Head of caudate nucleus (tissue), 42 donors: ENCODE measurements around the gene ARHGEF26.

Experiments used
- DNase-seq, 42 donors: peaks; one replicate each; pipeline versions ENCODE4 v3.0.0 to v3.0.0-alpha.2; 2020 to 2021; ENCODE audit warnings: mixed read lengths in 7 of 42
- intact Hi-C: fragments of 100-400 bp; cut with DNase I; formaldehyde crosslinking; loops from one replicate; pipeline ENCODE4 v1.15.0; 2022

ARHGEF26 gene

DNA sequence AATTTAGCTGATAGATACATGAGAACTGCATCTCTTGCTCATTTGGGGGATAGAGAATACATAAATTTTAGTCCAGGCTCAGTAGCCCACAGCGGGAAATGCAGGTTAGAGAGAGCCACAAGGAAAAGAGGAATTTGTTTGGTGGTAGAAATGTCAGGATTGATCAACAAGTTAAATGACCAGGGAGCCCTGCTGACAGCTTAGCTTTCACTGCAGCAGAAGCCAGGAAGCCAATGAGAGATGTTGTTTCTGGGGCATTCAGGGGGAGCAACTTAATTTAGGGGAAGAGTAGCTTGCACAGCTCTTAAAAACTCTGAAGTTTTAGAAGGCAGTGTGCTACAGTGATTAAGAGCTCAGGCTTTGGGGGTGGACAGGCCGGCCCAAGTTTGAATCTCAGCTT is 22.7 kb downstream of the ARHGEF26 start:
- intact Hi-C loops: no loop called here

GRCh38 chr3:154144825-154145465 is 23.8 kb downstream of the ARHGEF26 start:
- intact Hi-C loops: no loop called here
- no peak for DNase-seq

More for the DNA sequence above, 22.7 kb downstream of the ARHGEF26 start:
- no peak for DNase-seq

- intact Hi-C loops: no loop called here
- DNase-seq: no peak
Measured at GRCh38 chr3:154148541-154148940, 27.4 kb downstream of the ARHGEF26 start.

DNA sequence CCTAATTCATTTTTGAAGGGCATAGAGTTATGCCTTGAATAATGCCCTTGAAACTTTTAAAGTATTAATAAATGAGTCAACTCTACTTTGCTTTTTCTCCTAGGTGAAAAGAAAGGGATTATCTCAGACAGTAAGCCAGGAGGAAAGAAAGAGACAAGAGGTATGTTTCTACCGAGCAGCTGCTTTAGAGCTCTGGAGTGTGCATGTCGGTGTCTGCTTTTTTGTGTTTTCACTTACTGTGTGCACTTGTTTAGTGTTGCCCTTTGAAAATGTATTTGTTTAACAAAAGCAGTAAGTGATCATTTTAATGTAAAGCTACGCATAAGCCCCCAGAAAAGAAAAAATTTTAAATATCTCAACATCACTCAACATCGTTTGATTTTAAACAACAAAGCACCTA is 28.1 kb downstream of the ARHGEF26 start:
- DNase-seq: no peak
- intact Hi-C loops: no loop called here

GRCh38 chr3:154151969-154152368 is 30.8 kb downstream of the ARHGEF26 start:
- intact Hi-C loops: no loop called here
- DNase-seq: no peak

DNA sequence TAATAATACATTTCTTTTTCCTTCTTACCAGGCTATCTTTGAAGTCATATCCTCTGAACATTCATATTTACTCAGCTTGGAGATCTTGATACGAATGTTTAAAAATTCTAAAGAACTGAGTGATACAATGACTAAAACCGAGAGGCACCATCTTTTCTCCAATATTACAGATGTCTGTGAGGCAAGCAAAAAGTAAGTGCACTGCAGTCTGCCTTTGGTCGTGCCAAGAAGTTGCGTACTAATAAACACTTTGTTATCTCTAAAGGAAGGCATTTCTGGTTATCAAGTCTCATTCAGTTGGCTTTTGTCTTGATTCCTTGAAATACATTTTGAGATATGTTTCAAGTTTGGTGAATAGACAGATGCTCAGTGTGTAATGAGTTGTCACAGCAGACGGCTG is 31.6 kb downstream of the ARHGEF26 start:
- intact Hi-C loops: no loop called here
- no peak for DNase-seq

DNA sequence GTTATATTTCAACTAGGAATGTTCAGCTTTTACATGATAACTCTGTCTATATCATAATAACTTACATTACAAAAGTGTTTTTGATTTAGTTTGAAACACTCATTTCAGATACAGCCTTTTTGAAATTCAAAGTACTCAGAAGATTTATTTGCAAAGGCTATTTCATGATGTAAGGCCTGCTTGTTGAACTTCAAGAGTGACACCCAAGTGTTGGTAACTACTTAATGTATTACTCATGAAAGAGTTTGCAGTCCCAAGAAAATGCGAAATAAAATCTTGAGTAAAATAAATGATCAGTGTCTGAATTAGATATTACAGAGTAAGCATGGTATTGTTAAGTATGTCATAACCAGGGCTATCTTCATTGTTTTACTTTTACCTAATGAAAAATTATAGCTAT is 35.3 kb downstream of the ARHGEF26 start:
- no peak for DNase-seq
- intact Hi-C loops: no loop called here

DNA sequence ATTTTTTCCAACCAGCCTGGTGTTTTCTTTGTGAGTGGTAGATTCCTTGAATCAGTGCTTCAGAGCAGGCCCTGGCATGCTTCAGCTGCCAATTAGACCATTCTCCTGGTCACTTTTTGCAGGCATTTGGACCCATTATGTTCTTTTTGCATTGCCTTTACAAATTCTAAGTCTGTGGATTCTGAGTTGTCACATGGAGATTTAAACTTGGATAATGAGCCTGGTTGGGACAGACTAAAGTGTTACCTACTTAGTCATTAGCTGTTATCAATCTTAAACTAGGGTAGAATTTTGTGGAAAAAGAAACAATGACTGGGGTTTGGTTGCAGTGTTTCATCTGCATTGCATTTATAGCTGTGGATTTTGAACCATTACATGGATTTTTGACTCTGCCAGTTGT is 40.6 kb downstream of the ARHGEF26 start:
- intact Hi-C loops: no loop called here

GRCh38 chr3:154164387-154164786 is 43.2 kb downstream of the ARHGEF26 start:
- no peak for DNase-seq
- intact Hi-C loops: no loop called here

More for the DNA sequence above, 40.6 kb downstream of the ARHGEF26 start:
- DNase-seq: no peak

GRCh38 chr3:154168998-154169795 is 48.0 kb downstream of the ARHGEF26 start:
- intact Hi-C loops: no loop called here
- no peak for DNase-seq

DNA sequence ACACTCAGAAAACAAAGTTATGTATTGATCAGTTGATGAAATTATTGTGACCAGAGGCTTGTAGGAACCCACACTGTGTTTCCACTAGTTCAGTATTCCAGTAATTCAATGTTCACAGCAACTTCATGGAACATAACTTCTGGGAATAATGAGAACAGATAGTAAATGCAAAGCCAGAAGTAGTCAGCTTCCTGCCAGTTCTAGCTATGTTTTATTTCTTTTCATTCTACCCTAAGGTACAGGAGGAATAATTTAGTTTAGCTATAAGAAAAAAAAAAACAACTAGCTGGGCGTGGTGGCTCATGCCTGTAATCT is 48.6 kb downstream of the ARHGEF26 start:
- intact Hi-C loops: no loop called here
- DNase-seq: no peak

- intact Hi-C loops: no loop called here
Measured at GRCh38 chr3:154170300-154170699, 49.1 kb downstream of the ARHGEF26 start.

GRCh38 chr3:154175041-154175440 is 53.9 kb downstream of the ARHGEF26 start:
- no peak for DNase-seq
- intact Hi-C loops: no loop called here

More at GRCh38 chr3:154170300-154170699, 49.1 kb downstream of the ARHGEF26 start:
- no peak for DNase-seq

- no peak for DNase-seq
- intact Hi-C loops: no loop called here
Measured at GRCh38 chr3:154176036-154176435, 54.8 kb downstream of the ARHGEF26 start.

DNA sequence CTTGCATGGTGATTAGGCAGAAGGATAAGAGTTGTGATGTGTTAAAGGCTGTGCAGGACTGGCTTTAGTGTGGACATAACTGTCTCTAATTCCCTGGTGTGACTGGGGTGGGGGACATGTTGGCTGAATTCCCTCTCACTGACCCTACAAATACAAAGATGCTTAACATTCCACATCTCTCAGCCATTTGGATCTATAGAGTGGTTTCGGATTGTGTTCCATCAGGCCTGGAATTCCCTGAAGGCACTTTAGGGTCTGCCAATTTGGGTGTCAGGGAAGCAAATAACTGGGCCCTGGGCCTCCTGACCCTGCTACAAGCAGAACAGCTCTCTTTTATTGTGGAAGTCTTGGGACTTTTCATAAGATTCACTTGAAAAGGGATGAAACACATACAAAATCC is 56.2 kb downstream of the ARHGEF26 start:
- DNase-seq: no peak
- intact Hi-C loops: no loop called here

DNA sequence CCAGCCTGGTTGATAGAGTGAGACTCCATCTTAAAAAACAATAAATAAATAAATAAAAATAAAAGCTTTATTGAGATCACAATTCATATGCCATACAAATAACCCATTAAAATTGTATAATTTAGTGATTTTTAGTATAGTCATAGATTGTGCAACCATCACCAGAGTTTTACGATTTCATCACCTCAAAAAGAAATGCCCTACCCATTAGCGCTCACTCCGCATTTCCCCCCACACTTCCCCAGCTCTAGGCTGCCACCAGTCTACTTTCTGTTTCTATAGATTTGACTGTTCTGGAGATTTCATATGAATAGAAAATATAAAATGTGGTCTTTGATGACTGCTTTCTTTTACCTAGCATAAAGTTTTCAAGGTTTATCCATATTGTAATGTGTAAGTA is 57.0 kb downstream of the ARHGEF26 start:
- intact Hi-C loops: no loop called here
- no peak for DNase-seq

- DNase-seq: peak in 1 of 42 donors; percentile 4
- intact Hi-C loops: no loop called here
Measured at GRCh38 chr3:154180836-154181691, 59.9 kb downstream of the ARHGEF26 start.

DNA sequence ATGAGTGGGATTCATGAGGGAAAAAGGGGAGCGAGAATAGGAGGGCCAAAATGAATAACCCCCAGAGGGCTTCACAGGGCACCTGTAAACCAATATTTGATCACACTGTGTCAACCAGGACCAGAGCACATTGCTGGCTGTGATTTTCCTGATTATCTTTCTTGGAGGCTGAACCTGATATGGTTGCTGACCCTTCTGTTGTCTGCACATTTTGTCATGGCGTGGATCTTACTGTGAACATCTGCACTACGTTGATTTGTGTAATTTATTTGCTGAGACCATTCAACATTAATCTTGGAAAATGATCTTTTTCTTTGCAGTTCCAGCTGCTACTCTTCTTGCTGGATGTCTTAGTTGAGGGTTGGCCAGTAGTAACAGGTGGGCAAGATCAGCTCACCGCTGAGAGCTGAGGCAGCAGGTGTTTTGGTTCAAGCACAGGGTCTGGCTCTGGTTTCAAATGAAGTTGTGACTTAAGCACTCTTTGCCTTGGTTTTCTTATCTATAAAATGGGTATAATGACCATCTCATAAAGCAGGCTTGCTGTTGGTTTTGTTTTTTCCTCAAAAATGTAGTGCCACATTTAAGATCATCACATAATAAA is 61.2 kb downstream of the ARHGEF26 start:
- intact Hi-C loops: no loop called here
- DNase-seq: no peak

- no peak for DNase-seq
- intact Hi-C loops: no loop called here
Measured at GRCh38 chr3:154182975-154183374, 61.8 kb downstream of the ARHGEF26 start.

- DNase-seq: no peak
- intact Hi-C loops: no loop called here
Measured at GRCh38 chr3:154184582-154184981, 63.4 kb downstream of the ARHGEF26 start.
